Stimulated activated CD8-positive, alpha-beta memory T cell treated with anti-CD3 and anti-CD28 coated beads, Interleukin-12 subunit alpha, Interleukin-12 subunit beta, amount 100 ng/mL, for 1 hour (primary cell): ENCODE results near the gene RNF13.

Experiments used
- DNase-seq: peaks from one replicate; pipeline ENCODE4 v3.0.0-alpha.2; 2020; ENCODE audit warnings: low read depth

Gene RNF13, protein sequence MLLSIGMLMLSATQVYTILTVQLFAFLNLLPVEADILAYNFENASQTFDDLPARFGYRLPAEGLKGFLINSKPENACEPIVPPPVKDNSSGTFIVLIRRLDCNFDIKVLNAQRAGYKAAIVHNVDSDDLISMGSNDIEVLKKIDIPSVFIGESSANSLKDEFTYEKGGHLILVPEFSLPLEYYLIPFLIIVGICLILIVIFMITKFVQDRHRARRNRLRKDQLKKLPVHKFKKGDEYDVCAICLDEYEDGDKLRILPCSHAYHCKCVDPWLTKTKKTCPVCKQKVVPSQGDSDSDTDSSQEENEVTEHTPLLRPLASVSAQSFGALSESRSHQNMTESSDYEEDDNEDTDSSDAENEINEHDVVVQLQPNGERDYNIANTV

DNA sequence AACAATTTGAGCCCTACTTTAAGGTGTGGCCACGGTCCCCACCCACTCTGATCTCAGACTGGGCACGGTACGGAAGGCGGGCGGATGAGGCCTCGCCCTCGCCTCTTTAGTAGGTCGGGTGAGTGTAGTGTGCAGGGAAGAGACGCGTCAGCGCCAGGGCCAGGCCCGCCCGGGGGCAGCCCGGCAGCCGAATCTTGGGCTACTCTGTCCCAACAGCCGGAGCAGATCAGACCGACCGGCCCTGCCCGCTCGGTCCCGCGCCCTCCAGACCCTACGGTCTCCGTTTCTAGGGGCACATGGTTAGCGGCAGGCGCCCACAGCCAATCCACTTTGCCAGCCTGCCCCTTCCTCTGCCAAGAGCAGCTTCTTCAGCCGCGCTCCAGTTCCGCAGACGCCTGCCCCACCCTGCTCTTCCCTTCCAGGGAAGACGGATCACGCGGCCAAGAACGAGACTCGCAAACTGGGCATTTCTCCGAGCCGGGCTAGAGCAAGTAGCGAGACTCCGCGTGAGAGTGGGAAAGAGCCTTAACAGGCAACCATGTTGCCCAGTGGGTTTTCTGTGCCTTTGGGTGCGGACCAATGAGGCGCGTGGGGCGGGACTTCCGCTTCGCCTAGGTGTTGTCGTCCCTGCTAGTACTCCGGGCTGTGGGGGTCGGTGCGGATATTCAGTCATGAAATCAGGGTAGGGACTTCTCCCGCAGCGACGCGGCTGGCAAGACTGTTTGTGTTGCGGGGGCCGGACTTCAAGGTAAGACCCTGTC lies at the start of gene RNF13:
RNF13 (plus strand) TSS at position 610 of the 761 bp plus-strand sequence. CDS start 32,812 bp downstream, outside the sequence.
- peak; percentile 89 for DNase-seq

DNA sequence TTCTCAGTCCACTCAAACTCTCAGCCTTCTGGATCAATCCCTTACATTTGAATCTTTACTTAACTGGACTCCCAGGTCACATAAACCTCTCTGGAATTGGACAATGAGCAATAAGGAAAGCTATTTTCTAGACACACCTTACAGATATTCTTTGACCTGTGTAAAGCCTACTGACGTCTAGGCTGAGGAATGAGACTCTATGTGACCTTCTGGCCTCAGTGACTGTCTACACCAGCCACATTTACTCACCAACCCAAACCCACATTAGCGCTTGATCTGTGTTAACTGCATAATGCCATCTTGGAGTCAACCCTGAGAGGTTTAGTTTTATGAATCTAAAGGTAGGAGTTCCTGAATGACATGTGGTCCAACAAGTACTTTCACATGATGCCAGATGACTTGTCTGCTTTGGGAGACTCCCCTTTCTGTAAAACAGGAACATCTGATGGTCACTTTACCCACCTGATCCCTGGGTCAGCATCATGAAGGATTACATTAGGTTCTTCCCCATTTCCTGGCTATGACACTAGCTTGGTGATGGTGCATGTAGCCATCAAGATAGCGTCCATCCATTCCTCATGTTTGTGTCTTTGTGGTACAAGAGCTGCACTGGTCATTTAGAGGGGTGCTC lies 49.3 kb upstream of the RNF13 start:
- DNase-seq: no peak

DNA sequence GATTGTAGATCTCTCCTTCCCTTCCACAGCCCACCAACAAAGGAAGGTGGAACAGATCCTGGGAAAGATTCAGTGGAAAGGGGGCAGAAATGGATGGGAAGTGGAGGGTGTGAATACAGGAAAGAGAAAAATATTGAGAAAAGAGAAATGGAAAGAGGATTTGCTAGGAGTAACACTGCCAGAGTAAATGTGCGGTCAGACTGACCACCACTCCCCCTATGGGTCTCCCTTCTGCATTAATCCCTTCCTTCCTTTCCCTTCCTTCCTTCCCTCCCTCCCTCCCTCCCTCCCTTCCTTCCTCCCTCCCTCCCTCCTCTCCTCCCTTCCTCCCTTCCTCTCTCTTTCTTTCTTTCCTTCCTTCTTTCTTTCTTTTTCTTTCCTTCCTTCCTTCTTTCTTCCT lies 48.7 kb upstream of the RNF13 start:
- DNase-seq: no peak

DNA sequence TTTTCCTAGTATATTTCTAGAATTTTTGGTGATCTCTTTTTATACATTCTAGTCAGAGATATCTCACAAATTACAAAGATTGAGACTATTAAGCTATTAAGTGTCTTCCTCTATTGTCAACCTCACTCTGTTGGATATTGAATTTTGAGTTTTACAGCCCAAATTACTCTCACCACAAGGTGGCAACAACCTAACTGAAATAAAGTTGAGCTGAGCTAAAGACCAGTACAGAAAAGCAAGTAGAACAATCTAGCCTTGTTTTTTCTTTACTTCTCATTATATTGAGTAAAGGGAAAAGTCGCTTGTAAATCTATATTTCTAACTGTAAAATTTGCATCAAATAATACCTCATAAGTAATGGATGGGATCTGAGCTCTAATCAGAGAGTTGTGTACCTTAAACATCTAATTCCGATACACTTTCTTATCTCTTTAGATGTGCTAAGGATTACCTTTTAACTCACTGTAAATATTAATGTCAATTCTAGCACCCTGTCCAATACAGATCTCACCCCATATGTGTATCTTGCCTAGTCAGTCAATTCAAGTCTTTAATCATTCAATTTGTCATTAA lies 47.2 kb upstream of the RNF13 start:
- no peak for DNase-seq

DNA sequence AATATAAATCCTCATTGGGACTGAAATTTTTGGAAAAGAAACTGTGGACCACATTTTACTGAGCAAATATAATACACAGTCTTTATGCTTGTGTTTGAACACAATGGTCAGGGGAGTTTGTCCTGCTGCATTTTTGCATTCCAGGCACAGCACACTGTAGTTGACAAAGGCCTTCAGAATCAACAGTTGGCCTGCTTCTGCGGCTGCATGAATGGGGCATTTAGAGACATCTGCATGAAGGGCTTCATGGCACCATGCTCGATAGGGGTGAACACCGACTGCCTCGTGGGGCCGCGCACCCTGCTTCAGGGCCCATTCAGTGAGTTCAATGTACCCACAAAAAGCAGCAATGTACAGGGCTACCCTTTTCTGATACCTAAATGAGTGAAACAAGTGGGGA lies 45.3 kb upstream of the RNF13 start:
- no peak for DNase-seq

DNA sequence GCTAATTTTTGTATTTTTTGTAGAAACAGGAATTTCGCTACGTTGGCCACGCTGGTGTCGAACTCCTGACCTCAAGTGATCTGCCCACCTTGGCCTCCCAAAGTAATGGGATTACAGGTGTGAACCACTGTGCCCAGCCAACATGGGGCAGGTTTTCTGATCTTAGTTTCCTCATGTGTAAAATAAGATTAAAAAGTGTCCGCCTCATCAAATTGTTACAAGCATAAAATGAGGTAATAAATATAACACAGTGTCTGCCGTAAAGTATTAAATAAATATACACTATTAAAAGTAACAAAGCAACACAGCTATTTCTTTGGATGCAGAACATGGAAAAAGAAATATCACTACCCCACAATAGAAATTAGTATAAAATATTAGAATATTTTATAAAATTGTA lies 44.3 kb upstream of the RNF13 start:
- no peak for DNase-seq

DNA sequence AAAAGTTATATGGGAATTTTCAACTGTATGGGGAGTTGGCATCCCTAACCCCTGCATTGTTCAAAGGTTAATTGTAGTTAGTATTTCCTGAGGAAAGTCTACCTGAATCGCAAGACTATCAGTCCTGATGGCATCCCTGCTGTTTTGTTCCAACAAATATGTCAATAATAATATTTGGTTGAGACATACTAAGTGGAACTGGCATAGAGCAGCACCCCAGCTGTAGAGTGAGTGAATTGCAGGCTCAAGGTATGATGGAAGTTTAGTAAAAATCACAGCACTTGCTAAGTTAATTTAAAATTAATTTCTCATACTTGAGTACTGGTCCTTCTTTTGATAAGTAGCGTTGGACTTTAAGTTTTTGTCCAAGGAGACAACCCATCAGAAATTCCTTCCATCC lies 42.8 kb upstream of the RNF13 start:
- no peak for DNase-seq

DNA sequence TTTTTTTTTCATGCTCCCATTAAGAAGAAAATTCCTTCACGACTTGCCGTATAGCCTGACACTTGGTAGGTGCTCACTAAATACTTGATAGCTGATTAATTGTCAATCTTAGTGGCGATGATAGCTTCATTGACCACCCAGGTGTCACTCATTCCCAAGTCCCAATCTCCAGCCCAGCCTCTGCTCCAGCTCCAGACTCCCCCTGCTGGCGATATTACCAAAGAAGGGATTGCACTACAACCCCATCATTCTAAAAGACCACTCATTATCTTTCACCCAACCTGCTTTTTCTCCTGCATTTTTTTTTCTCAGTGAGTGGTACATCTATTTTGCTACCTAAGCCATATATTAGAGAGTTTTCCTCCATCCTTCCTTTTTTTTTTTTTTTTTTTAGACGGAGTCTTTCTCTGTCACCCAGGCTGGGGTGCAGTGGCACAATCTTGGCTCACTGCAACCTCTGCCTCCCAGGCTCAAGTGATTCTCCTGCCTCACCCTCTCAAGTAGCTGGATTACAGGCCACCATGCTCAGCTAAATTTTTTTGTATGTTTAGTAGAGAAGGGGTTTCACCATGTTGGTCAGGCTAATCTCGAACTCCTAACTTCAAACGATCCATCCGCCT lies 41.3 kb upstream of the RNF13 start:
- DNase-seq: peak; percentile 9

DNA sequence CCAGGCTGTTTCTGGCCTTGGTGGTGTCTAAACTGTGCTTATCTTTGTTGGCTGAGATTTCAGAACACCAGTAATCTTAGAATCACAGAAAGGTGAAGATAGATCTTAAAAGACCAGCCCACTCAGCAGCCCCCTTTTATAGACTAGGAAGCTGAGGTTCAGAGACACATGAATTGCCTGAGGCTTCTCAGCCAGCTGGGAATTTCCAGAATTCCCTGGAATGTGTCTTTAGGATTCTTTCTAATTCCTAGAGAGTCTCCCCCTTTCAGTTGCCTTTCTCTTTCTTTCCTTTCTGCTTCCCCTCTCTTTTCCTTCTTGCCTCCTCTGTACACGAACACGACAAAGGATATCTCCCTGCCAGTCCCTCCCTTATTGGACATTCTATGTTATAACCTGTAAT lies 40.2 kb upstream of the RNF13 start:
- DNase-seq: no peak

DNA sequence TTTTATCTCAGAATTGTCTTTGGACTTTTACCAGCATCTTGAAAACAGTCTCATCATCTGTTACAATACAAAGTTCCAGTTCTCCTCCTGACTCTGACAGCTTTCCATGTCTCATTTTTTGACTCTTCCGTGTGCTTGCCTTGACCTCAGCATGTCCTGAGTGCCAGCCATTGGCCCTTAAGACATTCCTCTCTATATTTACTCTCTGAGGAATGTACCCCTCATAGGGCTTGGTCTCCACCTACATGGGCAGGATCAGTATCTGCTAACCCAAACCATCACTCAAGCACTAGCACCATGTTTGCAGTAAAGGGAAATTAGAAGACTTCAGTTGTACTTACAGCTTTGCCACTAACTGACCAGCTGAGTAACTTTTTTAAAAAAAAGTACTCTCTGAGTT lies 36.8 kb upstream of the RNF13 start:
- DNase-seq: no peak

DNA sequence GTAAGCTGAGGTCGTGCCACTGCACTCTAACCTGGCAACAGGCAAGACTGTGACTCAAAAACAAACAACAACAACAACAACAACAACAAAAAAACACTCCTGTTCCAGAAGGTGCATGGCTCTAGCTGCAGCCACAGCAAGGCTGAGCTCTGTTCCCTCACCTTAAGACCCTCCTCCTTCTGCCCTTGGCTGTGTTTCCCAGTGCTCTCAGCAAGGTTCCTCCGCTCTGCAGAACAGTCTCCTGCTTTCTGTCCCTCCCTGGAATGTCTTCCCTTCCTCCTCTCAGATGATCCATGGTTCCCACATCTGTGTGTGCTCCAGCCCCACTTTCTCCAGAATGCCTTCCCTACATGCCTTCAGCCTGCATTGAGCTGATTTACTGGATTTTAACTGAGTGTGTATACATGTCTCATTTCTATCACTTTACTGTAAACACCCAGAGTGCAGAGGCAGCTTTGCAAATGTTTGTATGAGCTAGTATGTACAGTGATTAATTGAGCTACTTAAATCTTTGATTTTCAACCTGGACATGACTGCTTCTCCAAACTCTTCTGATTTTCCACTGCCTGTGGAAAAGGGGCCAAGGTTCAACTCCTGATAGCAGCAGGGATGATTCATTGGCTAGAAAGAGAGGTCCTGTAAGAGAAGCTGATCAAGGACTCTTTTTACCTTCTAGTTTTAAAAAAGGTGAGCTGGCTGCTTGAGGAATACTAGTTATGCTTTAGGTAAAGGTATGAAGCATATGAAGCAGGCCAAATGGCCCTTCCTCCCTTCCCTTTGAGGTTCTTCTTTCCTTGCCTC lies 35.4 kb upstream of the RNF13 start:
- DNase-seq: no peak

DNA sequence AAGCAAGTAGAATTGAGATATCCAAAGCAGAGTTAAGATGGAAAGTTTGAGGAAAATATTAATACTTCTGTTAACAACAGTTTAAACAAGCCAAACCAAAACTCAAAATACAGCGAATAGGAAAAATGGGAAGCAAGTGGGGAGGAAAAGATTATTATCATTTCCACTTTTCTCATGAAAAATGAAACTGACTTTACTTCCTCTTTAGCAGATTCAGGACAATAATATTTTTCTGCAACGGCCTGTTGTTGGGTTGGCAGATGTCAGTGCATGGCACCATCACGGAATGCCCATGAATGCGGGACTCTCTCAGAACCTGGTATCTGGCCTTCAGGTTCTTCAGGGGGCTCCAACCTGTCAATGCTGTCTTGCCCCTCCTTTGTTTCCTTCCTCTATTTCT lies 31.8 kb upstream of the RNF13 start:
- DNase-seq: no peak

DNA sequence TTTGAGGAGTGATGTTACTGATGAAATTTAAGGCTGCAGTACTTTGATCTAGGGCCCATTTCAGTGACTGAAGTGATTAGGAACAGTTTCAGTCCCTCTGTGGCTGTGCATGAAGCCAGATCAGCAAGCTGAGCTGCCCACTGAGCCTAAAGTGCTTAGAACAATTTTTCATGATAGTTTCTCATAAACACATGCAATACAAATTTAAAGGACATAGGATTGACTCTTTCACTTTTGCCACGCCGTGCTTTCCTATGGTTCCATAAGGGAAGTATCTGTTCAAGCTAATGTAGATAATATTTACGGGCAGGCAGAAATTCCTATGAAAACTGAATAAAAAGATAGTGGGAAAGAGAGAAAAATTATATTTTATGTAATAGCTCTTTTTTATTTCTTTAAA lies 31.3 kb upstream of the RNF13 start:
- no peak for DNase-seq

DNA sequence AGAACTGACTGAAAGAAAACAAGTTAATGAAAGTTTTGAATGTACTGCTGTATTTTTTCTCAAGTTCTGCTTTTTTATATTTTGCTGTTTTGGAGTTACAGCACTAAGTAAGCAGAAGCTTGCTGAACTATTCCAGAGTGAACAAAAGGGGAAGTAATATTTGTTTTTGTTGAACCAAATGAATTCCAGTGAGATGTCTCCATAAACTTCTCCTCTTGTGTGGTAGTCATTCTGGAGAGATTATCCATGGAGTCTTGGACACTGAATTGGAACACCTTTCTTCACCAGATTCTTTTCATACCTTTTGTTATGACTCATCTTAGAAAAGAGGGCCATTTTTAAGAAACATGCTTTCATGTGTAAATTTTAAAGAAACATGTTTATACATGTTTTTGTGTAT lies 29.4 kb upstream of the RNF13 start:
- no peak for DNase-seq

DNA sequence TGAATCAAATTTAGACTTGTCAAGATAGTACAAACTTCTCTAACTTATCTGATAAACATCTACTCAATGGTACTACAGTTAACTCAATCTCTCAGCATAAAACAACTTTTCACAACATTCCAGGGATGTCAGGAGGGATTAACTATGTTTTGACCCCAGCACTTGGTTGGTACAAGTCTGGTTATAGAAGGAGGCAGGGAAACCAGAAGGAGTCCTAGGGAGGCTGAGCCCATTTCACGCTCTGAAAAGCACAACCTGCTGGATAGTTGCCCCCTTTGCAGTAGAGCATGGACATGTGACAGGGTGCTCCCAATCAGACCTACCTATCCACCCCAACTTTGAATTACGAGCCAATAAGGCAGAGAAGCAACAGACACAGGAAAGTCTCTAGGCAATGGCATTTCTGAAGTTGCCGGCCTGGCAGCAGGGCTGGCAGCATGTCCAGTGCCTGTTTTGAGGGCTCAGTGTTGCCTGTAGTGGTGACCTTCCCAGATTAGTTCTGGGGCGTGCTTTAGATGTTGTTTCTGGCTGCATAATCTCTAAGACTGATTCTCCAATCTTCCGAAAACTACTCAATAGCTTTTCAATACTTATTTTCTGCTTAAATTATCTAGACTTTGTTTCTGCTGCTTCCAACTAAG lies 28.8 kb upstream of the RNF13 start:
- no peak for DNase-seq

DNA sequence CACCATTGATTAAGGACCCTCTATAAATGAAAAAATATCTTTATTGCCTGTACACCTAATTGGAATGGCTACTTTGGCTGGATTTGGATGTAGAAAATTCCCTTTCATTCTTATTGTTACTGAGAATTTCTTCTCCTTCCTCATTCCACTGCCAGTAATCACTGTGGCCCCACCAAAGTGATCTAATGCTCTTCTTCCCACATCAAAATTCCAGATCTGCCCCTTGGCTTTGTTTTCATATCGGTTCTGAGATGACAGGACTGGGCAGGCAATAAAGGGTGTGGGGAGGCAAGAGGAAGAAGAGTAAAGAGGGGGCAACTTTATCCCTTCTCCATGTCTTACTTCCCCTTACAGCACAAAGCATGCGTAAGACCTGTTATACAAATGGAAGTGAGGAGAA lies 22.7 kb upstream of the RNF13 start:
- DNase-seq: no peak

DNA sequence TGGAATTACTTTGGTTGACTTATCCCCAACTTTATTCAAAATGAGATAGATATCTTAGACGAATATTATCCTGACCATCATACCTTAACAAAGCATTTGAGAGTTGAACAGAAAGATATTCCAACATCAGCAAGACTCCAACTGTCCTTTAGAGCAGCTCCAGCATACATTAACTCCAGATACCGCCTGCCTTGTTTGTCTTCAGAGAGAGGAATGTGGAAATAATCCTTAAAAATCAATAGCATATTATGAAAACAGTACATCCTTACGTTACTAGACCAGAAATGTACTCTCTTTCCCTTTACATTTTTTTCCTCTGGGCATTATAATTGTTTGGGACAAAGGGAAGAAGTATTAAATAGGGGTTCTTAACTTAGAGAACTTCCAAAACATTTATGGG lies 22.3 kb upstream of the RNF13 start:
- no peak for DNase-seq

DNA sequence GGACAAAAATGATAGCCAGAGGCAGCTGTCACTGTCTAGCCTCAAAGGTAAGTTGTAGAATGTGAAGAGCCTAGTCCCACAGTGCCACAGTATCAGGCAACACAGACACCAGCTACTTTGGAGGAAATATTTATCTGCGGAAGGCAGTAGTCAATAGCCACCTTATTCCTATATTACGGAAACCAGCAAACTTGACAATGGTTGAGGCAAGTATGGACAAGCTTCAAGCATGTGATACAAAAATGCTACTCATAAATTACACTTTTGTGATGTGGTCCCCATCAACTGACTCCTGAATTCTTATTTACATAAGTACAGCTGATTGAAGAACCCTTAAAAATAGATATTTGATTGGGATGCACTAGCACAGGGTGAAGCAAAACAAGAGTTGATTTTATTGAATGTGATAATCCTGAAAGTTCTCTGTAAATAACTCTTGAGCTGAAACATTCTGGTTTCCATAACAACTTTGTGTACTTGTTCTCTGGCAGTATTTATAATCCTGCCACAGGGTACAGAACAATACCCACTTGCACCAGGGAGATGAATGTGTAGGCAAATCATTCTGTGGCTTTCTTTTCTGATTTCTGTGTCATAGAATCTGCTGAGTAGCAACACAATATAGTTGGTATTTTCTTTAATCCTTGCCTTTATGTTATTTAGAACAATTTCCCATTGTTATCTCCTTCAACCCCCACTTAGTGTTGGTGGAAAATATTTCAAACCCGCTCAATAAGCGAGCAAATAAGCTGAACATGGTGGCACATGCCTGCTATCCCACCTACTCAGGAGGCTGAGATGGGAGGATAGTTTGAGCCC lies 20.4 kb upstream of the RNF13 start, which contains the start of gene ANKUB1:
ANKUB1 (minus strand) TSS at position 103 of the 819 bp plus-strand sequence. CDS start 188 bp downstream, outside the sequence.
- DNase-seq: no peak

DNA sequence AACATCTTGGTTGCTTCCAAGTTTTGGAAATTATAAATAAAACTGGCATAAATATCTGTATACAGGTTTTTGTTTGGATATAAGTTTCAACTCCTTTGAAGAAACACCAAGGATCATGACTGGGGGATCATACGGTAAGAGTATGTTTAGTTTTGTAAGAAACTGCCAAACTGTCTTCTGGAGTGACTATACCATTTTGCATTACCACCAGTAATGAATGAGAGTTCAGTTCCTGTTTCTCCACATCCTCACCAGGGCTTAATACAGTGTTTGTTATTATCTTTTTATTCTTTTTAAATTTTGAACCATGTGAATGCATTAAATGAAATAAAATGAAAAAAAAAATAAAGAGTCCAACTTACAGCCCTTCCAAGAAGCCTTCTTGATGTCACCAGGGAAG lies 17.0 kb upstream of the RNF13 start:
- no peak for DNase-seq

DNA sequence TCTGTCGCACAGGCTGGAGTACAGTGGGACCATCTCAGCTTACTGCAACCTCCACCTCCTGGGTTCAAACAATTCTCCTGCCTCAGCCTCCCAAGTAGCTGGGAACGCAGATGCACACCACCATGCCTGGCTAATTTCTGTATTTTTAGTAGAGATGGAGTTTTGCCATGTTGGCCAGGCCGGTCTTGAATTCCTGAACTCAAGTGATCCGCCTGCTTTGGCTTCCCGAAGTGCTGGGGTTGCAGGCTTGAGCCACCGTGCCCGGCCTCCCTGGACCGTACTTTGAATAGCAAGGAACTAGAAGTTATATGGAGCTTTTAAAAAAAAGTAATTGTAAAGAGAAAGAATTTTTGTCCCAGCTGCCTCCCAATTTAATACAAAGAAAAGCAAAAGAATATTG lies 12.3 kb upstream of the RNF13 start:
- no peak for DNase-seq
